ENCODE results near the gene DIO2.

DIO2 gene

GRCh38 chr14:80211153-80212022 lies at the start of gene DIO2:
Gene DIO2 (minus strand): TSS chr14:80211504. CDS start chr14:80211472, 32 bp downstream.
- Mint-ChIP-seq H3K4me3 (no peak within 1 kb of the TSS), H3K4me1 (no peaks in the 10 kb centered on the region), H3K36me3 (no peaks in the 10 kb centered on the region), H3K27me3 (no peaks in the 10 kb centered on the region), H3K27ac (no peak within 1 kb of the TSS), H3K9me3 (no peaks in the 10 kb centered on the region)

- H3K27me3 Mint-ChIP-seq: peaks cover 2% of the 10 kb centered on the region
- no peak overlapping the region for H3K4me3 Mint-ChIP-seq
- H3K9me3 Mint-ChIP-seq: peaks cover 16% of the 10 kb centered on the region
- H3K4me1 Mint-ChIP-seq: no peaks in the 10 kb centered on the region
- no peaks in the 10 kb centered on the region for H3K36me3 Mint-ChIP-seq
- no peak overlapping the region for H3K27ac Mint-ChIP-seq
These were observed 49.3 kb upstream of the DIO2 start for GRCh38 chr14:80260645-80261044.

GRCh38 chr14:80239631-80240030 lies 28.3 kb upstream of the DIO2 start:
- Mint-ChIP-seq H3K36me3 (no peaks in the 10 kb centered on the region), H3K4me3 (no peak overlapping the region), H3K27me3 (no peaks in the 10 kb centered on the region), H3K4me1 (no peaks in the 10 kb centered on the region), H3K9me3 (peaks cover 49% of the 10 kb centered on the region), H3K27ac (no peak overlapping the region)

- Mint-ChIP-seq H3K27ac (no peak overlapping the region), H3K9me3 (peaks cover 45% of the 10 kb centered on the region), H3K4me1 (no peaks in the 10 kb centered on the region)
These were observed 25.8 kb upstream of the DIO2 start for GRCh38 chr14:80237143-80237542.

GRCh38 chr14:80233470-80234089 lies 22.3 kb upstream of the DIO2 start:
- peaks cover 36% of the 10 kb centered on the region for H3K9me3 Mint-ChIP-seq
- no peaks in the 10 kb centered on the region for H3K27me3 Mint-ChIP-seq
- no peaks in the 10 kb centered on the region for H3K4me1 Mint-ChIP-seq
- no peak overlapping the region for H3K4me3 Mint-ChIP-seq
- H3K36me3 Mint-ChIP-seq: no peaks in the 10 kb centered on the region
- no peak overlapping the region for H3K27ac Mint-ChIP-seq

More at GRCh38 chr14:80237143-80237542, 25.8 kb upstream of the DIO2 start:
- H3K27me3 Mint-ChIP-seq: no peaks in the 10 kb centered on the region
- H3K36me3 Mint-ChIP-seq: no peaks in the 10 kb centered on the region
- H3K4me3 Mint-ChIP-seq: no peak overlapping the region

GRCh38 chr14:80231702-80232101 lies 20.4 kb upstream of the DIO2 start:
- no peaks in the 10 kb centered on the region for H3K27me3 Mint-ChIP-seq
- H3K4me1 Mint-ChIP-seq: no peaks in the 10 kb centered on the region
- peaks cover 22% of the 10 kb centered on the region for H3K9me3 Mint-ChIP-seq
- no peaks in the 10 kb centered on the region for H3K36me3 Mint-ChIP-seq
- H3K27ac Mint-ChIP-seq: no peak overlapping the region
- H3K4me3 Mint-ChIP-seq: no peak overlapping the region

- H3K4me3 Mint-ChIP-seq: no peak overlapping the region
- H3K36me3 Mint-ChIP-seq: no peaks in the 10 kb centered on the region
- no peaks in the 10 kb centered on the region for H3K4me1 Mint-ChIP-seq
- H3K27me3 Mint-ChIP-seq: no peaks in the 10 kb centered on the region
- H3K9me3 Mint-ChIP-seq: no peaks in the 10 kb centered on the region
- no peak overlapping the region for H3K27ac Mint-ChIP-seq
These were observed 12.6 kb upstream of the DIO2 start for GRCh38 chr14:80223696-80224465.

GRCh38 chr14:80216818-80217217 lies 5.5 kb upstream of the DIO2 start:
- Mint-ChIP-seq H3K27ac (no peak overlapping the region), H3K4me1 (no peaks in the 10 kb centered on the region), H3K27me3 (no peaks in the 10 kb centered on the region), H3K4me3 (no peak overlapping the region), H3K36me3 (no peaks in the 10 kb centered on the region), H3K9me3 (no peaks in the 10 kb centered on the region)

GRCh38 chr14:80215756-80216581 lies 4.7 kb upstream of the DIO2 start:
- H3K36me3 Mint-ChIP-seq: no peaks in the 10 kb centered on the region
- no peaks in the 10 kb centered on the region for H3K27me3 Mint-ChIP-seq
- no peaks in the 10 kb centered on the region for H3K9me3 Mint-ChIP-seq
- H3K4me1 Mint-ChIP-seq: no peaks in the 10 kb centered on the region
- no peak overlapping the region for H3K4me3 Mint-ChIP-seq
- no peak overlapping the region for H3K27ac Mint-ChIP-seq

GRCh38 chr14:80215081-80215480 lies 3.8 kb upstream of the DIO2 start:
- no peaks in the 10 kb centered on the region for H3K36me3 Mint-ChIP-seq
- H3K4me3 Mint-ChIP-seq: no peak overlapping the region
- H3K27ac Mint-ChIP-seq: no peak overlapping the region
- no peaks in the 10 kb centered on the region for H3K9me3 Mint-ChIP-seq
- H3K27me3 Mint-ChIP-seq: no peaks in the 10 kb centered on the region
- no peaks in the 10 kb centered on the region for H3K4me1 Mint-ChIP-seq

GRCh38 chr14:80213602-80214001 lies 2.3 kb upstream of the DIO2 start:
- H3K4me3 Mint-ChIP-seq: no peak overlapping the region
- no peaks in the 10 kb centered on the region for H3K9me3 Mint-ChIP-seq
- no peaks in the 10 kb centered on the region for H3K27me3 Mint-ChIP-seq
- H3K27ac Mint-ChIP-seq: no peak overlapping the region
- no peaks in the 10 kb centered on the region for H3K36me3 Mint-ChIP-seq
- no peaks in the 10 kb centered on the region for H3K4me1 Mint-ChIP-seq

GRCh38 chr14:80212023-80212397 lies 706 bp upstream of the DIO2 start:
- Mint-ChIP-seq H3K4me3 (no peak overlapping the region), H3K27me3 (no peaks in the 10 kb centered on the region), H3K27ac (no peak overlapping the region), H3K36me3 (no peaks in the 10 kb centered on the region), H3K4me1 (no peaks in the 10 kb centered on the region), H3K9me3 (no peaks in the 10 kb centered on the region)

GRCh38 chr14:80208461-80208860 lies 2.8 kb downstream of the DIO2 start:
- no peak overlapping the region for H3K27ac Mint-ChIP-seq
- no peaks in the 10 kb centered on the region for H3K36me3 Mint-ChIP-seq

GRCh38 chr14:80206351-80207080 lies 4.8 kb downstream of the DIO2 start:
- Mint-ChIP-seq H3K36me3 (no peaks in the 10 kb centered on the region), H3K4me1 (no peaks in the 10 kb centered on the region), H3K4me3 (no peak overlapping the region), H3K9me3 (no peaks in the 10 kb centered on the region), H3K27ac (no peak overlapping the region), H3K27me3 (no peaks in the 10 kb centered on the region)

More at GRCh38 chr14:80208461-80208860, 2.8 kb downstream of the DIO2 start:
- Mint-ChIP-seq H3K4me1 (no peaks in the 10 kb centered on the region), H3K4me3 (no peak overlapping the region), H3K27me3 (no peaks in the 10 kb centered on the region), H3K9me3 (no peaks in the 10 kb centered on the region)
